HG02759 (cell line): ENCODE results near the gene BBX.

Experiments used
- ATAC-seq: cut with Tn5 transposase; IDR thresholded peaks from one replicate; pipeline ENCODE4 v1.9.1; 2021; ENCODE audit warnings: mild to moderate bottlenecking, moderate library complexity; ENCODE audit not compliant: unreplicated experiment

Gene BBX

DNA sequence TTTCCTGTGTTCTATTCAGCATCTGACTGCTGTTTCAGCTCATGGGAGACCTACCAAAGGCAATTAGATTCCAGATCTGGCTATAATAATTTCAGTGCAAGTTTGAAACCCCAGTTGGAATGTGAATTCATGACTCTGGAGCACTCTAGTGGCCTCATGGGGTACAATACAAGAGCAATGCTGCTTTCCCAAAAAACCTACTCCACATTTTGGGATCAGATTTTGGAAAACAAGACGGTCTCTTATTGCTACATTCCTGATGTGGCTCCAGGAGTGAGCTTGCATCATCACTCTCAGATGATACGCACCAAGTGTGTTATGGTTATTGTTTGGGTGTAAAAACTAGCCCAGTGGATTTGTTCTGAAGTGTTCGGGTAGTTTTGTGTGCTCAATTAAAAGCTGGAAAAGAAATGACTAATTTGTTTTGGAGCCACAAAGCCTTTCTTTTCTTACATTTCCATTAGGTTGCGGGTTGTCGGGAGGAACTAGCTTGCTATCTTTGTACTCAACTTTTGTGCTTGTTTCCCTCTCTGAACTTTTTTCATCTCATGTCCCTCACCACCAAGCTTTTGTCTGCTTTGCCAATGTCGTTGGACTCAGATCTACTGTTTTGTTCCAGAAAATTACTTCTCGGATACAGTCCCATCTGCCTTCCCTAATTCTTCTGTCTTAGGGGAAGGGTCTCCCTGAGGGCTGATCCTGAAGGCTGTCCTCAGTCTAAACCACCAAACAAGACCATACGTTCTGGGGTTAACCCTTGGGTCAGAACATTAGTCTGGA, 272.1 kb downstream of the BBX start:
- no peak for ATAC-seq

DNA sequence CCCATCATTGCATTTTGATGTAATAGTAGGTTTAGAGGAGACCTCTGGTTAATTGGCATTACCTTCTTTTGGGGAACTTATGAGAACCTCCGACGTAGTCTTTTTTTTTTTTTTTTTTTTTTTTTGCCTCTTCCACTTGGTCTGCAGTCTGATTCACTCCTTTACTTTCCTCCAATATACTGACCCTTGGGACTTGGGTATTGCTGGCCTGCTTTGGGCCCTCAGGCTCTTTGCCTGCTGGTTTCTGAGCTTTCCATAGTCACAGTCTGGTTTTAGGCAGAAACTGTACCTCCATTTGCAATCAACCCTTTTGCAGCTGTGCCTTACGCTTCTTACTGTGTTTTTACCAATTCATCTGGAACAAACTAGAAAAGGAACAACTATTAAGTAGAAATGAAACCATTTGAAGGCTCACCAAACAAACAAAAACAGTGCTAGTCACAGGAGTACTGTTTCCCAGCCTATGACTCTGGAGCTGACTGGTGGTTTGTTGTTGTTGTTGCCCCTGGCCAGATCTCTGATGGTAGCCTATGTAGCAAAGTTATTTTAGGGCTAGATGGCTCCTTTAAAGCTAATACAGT, 272.8 kb downstream of the BBX start:
- no peak for ATAC-seq

DNA sequence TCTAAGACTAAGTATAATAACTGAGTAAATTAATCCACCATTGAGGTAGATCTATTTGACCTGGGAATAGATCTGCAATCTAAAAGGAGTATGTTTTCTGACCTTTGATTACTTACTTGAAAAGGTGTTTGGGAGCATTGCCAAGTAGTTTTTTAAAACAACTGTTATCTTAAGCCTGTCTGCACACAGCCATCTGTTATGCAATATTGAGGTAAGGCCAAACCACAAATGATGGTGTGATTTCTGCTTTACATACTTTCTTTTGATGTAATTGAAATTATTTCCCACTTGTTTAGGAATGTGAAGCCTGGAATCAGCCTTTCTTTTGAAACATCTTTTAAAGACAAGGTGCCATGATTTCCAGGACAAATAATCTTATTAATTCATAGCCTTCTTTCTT, 274.0 kb downstream of the BBX start:
- ATAC-seq: no peak

DNA sequence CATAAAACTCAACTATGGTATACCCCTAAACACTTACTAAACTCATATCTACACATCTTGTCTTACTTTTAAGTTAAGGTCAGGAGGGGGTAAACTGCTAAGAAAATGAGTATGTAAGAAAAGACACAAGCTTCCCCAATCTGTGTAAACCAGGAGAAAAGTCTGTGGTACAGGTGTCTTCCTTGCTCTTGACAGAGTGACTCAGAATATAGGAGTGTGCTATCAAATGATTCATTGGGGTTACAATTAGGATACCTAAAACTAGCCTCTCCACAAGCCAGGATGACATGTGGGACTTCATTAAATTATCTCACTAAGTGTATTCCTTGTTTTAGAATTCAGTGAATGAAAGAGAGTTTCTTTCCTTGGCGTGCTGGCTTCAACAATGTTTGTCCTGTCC, 274.8 kb downstream of the BBX start:
- ATAC-seq: no peak

DNA sequence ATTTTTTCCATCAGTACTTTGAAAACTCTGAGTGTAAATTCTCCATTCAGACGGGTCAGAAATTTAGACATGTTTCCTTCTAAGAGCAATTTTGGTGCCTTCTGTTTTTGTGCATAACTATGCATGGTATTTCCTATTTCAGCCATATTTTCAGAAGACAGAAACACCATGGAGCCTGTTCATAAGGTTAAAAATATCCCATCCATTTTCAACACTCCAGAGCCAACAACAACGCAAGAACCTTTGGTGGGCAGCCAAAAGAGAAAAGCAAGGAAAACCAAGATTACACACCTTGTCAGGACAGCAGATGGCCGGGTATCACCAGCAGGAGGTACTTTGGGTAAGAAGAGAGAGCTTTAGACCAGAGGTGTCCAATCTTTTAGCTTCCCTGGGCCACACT, 275.6 kb downstream of the BBX start:
- no peak for ATAC-seq

DNA sequence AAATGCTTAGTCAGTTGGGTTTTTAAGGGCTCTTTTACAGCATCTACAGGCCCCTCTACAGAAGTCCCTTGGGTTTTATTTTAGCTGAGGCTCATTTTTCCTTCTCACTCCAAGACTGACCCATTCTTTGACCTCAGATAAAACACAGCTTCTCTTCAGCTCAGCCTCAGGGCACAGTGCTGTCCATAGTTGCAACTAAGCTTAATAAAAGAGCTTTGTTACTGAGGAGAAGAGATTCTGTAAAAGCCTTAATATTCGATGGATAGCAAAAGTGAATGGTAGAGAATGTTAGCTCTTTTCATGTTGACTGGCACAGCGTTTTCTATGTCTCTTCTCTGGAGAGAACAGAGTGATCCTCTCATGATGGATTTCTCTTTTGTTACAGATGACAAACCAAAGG, 277.9 kb downstream of the BBX start:
- ATAC-seq: no peak

DNA sequence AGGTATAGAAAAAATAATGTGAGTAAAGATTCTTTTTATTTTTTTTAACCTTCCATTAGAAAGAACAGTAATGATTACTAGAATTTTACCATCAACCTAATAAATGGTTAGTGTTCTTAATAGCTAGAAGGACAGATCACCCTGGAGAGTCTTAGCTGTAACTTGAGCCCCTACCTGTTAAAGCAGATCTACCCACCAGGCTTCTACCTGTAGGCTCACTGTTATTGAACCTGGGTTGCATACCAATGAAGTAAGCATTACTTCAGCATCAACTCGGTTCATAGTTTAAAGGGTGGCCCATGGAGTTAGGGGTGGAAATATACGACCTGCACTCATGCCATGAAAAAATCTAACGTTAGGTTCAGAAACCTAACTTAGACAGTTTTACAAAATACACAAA, 280.4 kb downstream of the BBX start:
- ATAC-seq: no peak

DNA sequence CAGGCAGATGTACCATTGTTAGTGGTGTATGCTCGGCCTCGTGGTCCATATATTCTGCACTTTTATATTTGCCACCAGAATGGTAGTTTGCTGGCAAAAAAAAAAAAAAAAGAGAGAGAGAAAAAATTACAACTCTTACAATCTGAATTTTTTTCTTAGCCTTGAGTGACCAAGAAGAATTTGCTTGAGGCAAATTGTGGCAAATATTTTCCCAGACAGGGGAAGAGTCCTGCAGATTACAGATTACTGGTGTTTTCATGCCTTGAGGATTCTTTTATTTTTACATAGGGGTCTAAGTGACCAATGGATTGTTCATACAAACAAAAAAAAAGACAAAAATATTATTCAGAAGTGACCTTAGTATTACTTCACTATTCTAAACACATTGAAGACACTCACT, 283.3 kb downstream of the BBX start:
- ATAC-seq: no peak

DNA sequence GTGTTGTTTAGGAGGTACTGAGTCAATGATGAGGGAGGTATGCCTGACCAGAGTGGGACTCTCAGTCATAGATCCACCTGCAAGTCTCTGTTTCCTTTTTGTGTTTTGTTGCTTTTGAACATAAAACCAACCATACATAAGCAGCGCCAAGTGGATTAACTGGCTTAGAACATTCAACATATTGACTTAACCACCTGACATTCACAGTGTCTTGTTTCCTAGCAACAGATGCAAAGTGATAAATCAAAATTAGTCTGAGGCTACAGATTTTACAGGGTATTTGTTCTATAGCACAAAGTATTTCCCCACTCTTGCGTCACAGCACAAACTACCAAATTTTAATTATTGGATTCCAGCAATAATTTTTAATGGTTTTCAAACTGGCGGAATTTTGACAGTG, 283.8 kb downstream of the BBX start:
- no peak for ATAC-seq

DNA sequence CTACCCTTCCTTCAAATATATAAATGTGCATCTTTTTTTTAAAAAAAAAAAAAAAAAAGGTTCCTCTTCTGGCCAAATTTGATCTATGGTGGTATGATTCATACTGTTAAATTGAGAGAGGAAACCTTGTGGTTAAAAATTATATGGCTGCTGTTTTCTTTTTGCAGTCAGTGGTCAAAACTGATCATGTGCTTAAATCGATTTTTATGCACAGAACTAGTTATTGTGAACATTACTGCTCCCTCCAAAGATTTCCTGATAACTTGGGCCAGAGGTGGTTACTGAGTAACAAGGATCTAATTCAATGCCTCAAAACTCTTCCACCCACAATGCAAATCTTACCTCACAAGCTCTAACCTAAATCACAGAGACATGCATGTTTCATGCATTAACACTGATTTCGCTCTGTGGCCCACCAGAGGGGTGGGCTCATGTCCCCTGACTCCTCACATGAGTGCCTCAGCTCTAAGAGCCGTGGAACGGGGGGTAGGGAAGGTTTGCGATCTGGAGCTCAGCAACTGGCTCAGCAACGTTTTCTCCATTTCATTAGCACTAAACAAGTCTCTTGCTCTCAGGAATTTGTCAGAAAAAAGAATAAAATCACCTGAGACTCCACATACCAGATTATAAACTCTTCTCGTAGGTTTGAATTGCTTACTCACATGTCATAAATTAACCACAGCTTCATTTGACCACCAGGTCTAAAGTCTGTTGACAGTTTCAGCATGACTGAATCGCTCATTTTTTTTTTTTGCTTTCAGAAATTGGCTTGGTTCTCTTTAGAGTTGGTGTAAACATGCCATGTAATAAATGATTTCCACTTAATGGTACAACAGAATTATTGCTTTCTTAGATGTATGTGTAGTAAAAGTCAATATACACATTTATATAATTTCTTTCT, 287.7 kb downstream of the BBX start:
- peak; percentile 72 for ATAC-seq

DNA sequence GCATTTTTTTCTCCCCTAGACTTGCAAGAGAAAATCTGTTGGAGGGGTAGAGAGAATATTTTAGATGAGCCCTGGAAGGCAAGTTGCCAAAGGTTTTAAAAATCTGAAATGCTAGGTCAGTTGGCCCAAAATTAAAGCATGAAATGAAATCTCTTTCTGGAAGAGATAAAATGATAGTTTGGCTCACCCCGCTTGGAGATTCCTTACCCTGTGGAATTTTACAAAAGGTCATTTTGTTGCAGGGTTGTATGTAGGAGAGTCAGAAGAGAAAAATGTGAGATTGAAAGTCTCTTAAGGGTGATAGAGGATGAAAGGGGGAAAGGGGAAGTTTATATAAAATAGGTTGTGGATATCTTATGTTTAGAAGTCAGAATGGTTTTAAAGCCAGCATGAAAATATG, 290.3 kb downstream of the BBX start:
- no peak for ATAC-seq

DNA sequence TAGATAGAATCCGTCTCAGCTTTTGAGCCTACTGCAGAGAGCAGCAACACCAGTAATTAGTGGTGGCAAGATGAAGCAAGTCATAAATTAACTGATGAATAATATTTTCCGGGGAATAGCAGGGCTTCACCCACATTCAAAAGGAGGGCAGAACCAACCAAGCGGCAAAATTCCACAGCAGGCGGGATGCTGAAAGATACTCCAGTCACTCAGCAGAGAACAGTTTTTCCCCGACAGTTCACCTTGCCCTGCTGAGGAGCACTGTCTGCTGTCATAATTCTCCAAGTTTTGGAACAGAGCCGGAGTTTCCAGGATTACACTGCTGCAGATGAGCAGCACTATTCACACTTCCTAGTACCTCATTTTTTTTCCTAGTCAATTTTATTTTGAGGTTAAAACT, 293.3 kb downstream of the BBX start:
- ATAC-seq: no peak

DNA sequence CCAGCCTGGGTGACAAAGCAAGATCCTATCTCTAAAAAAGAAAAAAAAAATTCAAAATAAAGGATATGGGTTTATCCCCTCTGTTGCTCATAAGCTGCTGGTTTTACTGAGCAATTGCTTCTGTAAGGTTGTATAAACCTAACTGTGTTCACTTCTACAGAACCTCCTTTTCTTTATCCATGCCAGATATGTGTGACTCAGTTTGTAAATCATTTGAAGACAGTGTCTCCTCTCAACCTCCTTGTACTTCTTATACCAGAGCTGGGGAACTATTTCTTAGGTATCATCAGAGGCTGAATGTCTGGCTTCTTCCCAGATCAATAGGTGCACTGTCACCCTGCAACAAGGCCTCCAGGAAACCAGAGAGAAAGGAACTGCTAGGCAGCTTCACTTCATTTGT, 294.3 kb downstream of the BBX start:
- ATAC-seq: no peak

DNA sequence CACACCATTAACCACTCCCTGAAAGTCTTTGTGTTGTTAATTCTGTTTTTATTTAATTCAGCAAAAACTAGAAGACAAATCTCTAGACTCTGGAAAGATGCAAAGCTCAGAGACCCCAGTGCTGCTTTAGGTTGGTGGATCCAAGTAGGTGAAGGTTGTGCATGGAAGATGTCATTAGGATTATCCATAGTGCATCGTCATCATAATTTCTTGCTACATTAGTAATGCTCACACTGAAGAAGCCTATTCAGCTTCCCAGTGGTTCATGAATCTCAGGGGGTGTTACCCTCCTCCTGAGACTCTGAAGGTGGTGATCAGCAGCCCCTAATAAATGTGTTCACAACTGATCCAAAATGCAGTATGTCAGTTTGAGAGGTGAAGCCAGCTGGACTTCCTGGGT, 295.3 kb downstream of the BBX start:
- ATAC-seq: no peak

DNA sequence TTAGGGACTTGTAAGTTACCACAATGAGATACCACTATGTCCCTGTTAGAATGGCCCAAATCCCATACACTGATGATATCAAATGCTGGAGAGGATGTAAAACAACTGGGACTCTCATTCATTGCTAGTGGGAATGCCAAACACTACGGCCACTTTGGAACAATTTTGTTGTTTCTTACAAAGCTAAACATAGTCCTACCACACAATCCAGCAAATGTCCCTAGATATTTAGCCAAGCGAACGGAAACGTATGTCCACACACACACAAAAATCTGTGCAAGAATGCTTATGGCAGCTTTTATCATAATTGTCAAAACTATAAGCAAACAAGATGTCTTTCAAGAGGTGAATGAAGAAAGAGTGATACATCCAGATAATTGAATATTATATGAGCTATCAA, 296.9 kb downstream of the BBX start:
- ATAC-seq: no peak

DNA sequence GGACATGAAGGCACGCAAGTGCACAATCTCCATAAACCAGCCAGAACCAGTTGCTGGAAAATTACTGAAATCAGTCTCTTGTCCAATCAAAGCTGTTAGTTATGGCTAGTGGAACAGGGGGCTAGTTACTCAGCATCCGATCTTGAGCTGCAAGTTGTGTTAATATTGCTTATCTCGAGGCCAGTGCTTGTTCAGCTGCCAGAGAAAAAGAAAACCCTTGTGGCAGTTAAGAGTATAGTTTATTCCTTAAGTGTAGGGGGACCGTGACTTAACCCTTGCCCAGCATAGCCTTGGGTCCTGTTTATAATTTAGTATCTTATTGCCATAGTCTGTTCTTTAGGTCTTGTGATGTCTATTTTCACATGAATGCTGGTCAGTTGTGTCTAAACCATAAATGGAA, 299.5 kb downstream of the BBX start:
- ATAC-seq: no peak

DNA sequence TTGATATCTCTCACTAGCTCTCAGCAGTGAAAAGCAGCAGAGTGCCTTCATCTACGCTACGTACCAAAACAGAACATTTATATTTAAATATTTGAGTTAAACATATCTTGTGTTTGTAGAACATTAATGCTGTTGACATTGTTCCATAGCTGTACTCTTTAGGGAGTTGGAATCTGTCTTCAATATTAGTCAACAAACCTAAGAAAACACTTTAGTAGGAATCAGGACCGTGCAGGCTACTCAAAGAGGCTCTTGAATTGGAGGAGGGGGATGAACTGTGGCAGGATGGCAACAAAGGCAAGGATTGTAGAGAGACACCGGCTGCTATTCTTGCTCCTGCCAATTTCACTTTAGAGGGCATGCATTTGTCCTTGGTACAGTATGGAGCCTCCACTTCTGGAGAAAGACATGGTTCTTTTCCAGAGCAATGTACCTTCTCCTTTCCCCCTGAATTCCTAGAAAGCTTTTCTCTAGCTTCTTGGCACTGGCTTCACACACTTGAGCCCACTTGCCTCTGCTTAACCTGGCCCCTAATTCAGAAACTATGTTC, 302.1 kb downstream of the BBX start:
- ATAC-seq: no peak

DNA sequence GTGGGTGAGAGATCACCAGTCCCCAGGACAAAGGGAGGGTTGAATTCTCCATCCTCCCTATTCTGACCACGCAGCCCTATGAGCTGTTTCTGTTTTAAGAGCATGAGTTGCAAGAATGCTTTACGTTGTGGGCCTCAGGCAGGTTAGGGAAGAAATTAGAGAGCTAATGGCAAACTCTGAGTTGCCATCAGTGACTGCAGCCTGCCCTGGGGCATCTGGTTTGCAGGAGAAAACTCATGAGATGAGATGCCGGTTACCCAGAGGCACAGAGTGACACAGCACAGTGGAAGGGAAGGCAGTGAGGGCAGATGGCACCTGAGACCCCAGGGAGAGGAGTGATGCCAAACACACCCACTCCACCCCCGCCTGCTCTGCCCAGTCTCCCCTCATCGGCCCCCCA, 302.8 kb downstream of the BBX start:
- ATAC-seq: no peak

DNA sequence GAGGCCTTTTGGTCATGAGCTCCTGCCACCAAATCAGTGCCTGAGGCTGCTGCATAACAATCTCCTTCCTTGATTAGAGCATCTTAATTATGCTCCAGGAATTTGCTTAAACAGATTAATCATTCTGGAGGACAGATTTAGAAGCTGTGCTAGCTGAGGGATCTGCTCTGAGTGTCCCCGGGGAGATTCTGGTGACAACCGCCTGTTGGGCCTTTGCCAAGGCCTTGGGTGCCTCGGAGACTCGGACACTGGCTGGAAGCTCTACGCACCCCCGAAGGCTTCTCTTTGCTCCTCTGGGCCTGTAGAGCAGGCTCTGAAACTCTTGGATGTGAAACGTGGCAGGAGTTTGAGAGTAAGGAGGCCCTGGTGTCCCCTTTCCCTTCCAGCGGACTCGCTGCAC, 304.0 kb downstream of the BBX start:
- ATAC-seq: no peak

DNA sequence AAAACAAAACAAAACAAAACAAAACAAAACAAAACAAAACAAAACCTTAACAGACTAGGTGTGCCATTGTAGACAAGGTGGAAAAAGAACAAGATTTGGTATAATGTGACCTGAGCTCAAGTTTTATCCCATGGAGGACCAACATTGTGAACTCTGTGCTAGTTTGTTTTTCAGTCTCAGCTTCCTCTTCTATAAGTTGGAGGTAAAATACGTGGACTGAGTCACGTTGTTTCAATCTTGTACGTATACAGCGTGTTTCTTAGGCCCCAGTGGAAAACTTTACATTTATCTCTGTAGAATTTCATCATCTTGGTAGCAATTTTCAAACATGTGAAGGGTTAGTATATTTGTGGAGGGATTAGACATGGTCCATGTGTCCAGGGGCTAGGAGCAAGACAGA, 306.4 kb downstream of the BBX start:
- no peak for ATAC-seq

DNA sequence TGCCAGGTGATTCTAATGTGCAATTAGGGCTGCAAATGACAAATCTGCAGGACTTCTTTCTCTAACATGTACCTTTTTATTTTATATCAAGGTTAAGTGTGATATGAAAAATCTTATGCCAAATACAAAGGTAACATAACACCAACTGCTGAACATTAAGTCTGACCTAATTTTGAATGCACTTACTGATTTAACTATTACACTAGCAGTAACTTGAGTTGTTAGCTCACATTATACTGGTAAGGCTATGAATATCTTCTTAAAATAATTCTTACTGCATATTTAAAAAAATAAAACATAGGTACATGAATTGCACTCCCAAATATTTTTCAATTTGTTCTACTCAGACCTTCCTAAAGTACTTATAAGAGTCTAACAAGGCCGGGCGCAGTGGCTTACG, 308.8 kb downstream of the BBX start:
- no peak for ATAC-seq

DNA sequence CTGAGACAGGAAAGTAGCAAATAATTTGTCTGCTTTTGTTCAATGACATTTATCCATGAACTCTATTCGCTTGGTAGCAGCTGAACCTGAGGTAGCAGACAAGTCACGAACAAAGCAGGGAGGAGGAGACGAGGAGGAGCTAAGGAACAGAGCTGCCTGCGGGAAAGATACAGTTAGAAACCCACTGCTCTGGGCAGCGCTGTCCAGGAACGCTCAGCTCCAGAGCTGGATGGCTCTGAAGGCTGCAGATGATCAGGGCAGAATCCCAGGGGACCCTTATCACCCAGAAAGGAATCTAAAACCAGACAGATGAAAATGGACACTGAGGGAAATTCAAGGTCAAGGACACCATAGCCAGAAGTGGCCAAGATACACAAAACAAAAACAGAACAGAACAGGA, 310.3 kb downstream of the BBX start:
- ATAC-seq: no peak
